HepG2 (cell line): ENCODE data around the gene TTLL12. TPM values are rescaled to one million over a fixed set of nuclear protein-coding genes. Genes with fewer than 3 reads are reported as not detected.
A peak's percentile ranks its signal among the peaks of the same experiment; 100 is the strongest.

Source experiments
- ATAC-seq: fragments of 200-7000 bp; cut with Tn5 transposase; 3 replicates; pipeline ENCODE4 v1.9.1; 2020; ENCODE audit warnings: mild to moderate bottlenecking, moderate library complexity
- BruUV-seq: library from RNA; stranded (reverse); fragments of 400-500 nt; replicated peaks from 2 replicates; lab custom pipeline; 2021; lab: Mats Ljungman, UMichigan
- CTCF ChIA-PET: fragments of 300-600 bp; formaldehyde crosslinking; extraction: SDS; loops from one replicate; lab custom pipeline; 2021; ENCODE audit warnings: low total read pairs, inconsistent platforms, low intra/inter-chr PET ratio; lab: Yijun Ruan, JAX
- POLR2A ChIA-PET: fragments of 350-600 bp; sonication (Branson Sonifier 250); formaldehyde crosslinking; loops from one replicate; lab custom pipeline; 2020; ENCODE audit warnings: antibody characterized with exemption, inconsistent platforms; lab: Yijun Ruan, JAX
- DNase-seq: peaks from one replicate; pipeline ENCODE4 v3.0.0-alpha.2; 2015; ENCODE audit warnings: low spot score
- FAIRE-seq: peaks from 3 replicates; lab custom pipeline; 2011; peaks lifted over from hg19 to GRCh38; lab: Jason Lieb, UNC
- H2AFZ ChIP-seq: one replicate; pipeline ENCODE4 v1.6.1; 2011; ENCODE audit warnings: low read length, inconsistent platforms
- H3K27ac ChIP-seq: fragments of 300-600 bp; 3 replicates; pipeline ENCODE4 v1.8.0; 2011; ENCODE audit warnings: mixed run types, mild to moderate bottlenecking, mixed read lengths, low read length, inconsistent platforms; ENCODE audit not compliant: insufficient read depth; ENCODE audit errors: extremely low read length
- H3K27me3 ChIP-seq, 2 experiments: fragments of 200-600 bp in 1 of 2; 2 replicates in 1 of 2; 3 replicates in 1 of 2; pipeline versions ENCODE4 v1.6.0 to v1.8.0; 2011; ENCODE audit warnings: low read length in 2 of 2, mild to moderate bottlenecking in 2 of 2, moderate library complexity in 2 of 2, inconsistent platforms in 1 of 2; ENCODE audit not compliant: insufficient read depth in 2 of 2, control insufficient read depth in 1 of 2
- H3K36me3 ChIP-seq, 2 experiments: fragments of 200-600 bp in 1 of 2; replicated peaks in 1 of 2; 2 replicates in 1 of 2; 3 replicates in 1 of 2; pipeline versions ENCODE4 v1.5.1 to v1.8.0; 2011; ENCODE audit warnings: low read length in 2 of 2, inconsistent platforms in 1 of 2; ENCODE audit not compliant: insufficient read depth in 2 of 2, control insufficient read depth in 1 of 2
- H3K4me1 ChIP-seq: 2 replicates; pipeline ENCODE4 v1.5.1; 2012; ENCODE audit warnings: low read length, inconsistent platforms; ENCODE audit not compliant: insufficient read depth
- H3K4me2 ChIP-seq: 2 replicates; pipeline ENCODE4 v1.6.0; 2011; ENCODE audit warnings: low read depth, low read length, inconsistent platforms
- H3K4me3 ChIP-seq, 3 experiments: fragments of 200-600 bp in 1 of 3; sonication (generic), shearing (Covaris generic) in 1 of 3; replicated peaks in 1 of 3; 2 replicates each; pipeline ENCODE4 v1.5.1; 2011 to 2016; ENCODE audit warnings: low read length in 3 of 3, inconsistent platforms in 2 of 3, low read depth in 2 of 3, mild to moderate bottlenecking in 2 of 3, control low read depth in 1 of 3, mixed read lengths in 1 of 3; ENCODE audit not compliant: insufficient read depth in 1 of 3
- H3K79me2 ChIP-seq: one replicate; pipeline ENCODE4 v1.6.1; 2011; ENCODE audit warnings: low read length, inconsistent platforms; ENCODE audit not compliant: insufficient read depth
- H3K9ac ChIP-seq: 2 replicates; pipeline ENCODE4 v1.6.0; 2011; ENCODE audit warnings: mild to moderate bottlenecking, low read depth, low read length, inconsistent platforms; ENCODE audit not compliant: insufficient read depth
- H3K9me3 ChIP-seq: 2 replicates; pipeline ENCODE4 v1.5.1; 2012; ENCODE audit warnings: mild to moderate bottlenecking, low read length
- H4K20me1 ChIP-seq: 2 replicates; pipeline ENCODE4 v1.6.0; 2011; ENCODE audit warnings: inconsistent platforms, mild to moderate bottlenecking, low read length, moderate library complexity; ENCODE audit not compliant: insufficient read depth
- AGO2 ChIP-seq: fragments of 200-400 bp; formaldehyde crosslinking; optimal IDR thresholded peaks from 2 replicates; pipeline ENCODE3; 2017; ENCODE audit warnings: mild to moderate bottlenecking, low read depth, low read length, moderate library complexity
- BORCS8-MEF2B ChIP-seq: sonication (generic); formaldehyde crosslinking; IDR thresholded peaks from 2 replicates; pipeline ENCODE4 v1.8.0; 2022; ENCODE audit warnings: mild to moderate bottlenecking, missing genetic modification reagents
- FOSL2 ChIP-seq: sonication (generic); formaldehyde crosslinking; IDR thresholded peaks from 2 replicates; pipeline ENCODE4 v1.4.0; 2020; ENCODE audit warnings: missing genetic modification reagents
- TBX2 ChIP-seq: sonication (generic); formaldehyde crosslinking; IDR thresholded peaks from 2 replicates; pipeline ENCODE4 v1.5.0; 2020; ENCODE audit warnings: missing genetic modification reagents, mild to moderate bottlenecking, borderline replicate concordance
- TIGD3 ChIP-seq: sonication (generic); formaldehyde crosslinking; IDR thresholded peaks from 2 replicates; pipeline ENCODE4 v1.5.1; 2020; ENCODE audit warnings: mild to moderate bottlenecking, missing genetic modification reagents, borderline replicate concordance
- ZNF710 ChIP-seq: sonication (generic); formaldehyde crosslinking; IDR thresholded peaks from 2 replicates; pipeline ENCODE4 v1.5.0; 2020; ENCODE audit warnings: mild to moderate bottlenecking, missing genetic modification reagents, borderline replicate concordance
- WGBS: methylation state at CpG from one replicate; pipeline ENCODE4 v1.1.6; 2017; ENCODE audit warnings: low lambda C conversion rate; 5-methylcytosine and 5-hydroxymethylcytosine counted together
- in situ Hi-C: cut with HindIII; loops from 2 replicates; pipeline ENCODE4 v1.10.0; 2017; ENCODE audit warnings: low pct_unique_long_range_greater_than_20kb; ENCODE audit not compliant: extremely low pct_ligation_motif_present
- intact Hi-C: fragments of 100-400 bp; cut with micrococcal nuclease; formaldehyde crosslinking; loops from one replicate; pipeline ENCODE4 v1.10.0; 2022; ENCODE audit not compliant: unreplicated experiment
- polyA plus RNA-seq, 8 experiments: library from polyadenylated mRNA; depleted of rRNA in 3 of 8; stranded (reverse) in 7 of 8; unstranded in 1 of 8; fragments of >200 nt; fragmentation: Illumina TruSeq in 4 of 8; extraction: Trizol in 4 of 8; gene quantifications; 2 replicates each; pipeline versions ENCODE4 v1.2.1 to v1.2.3, GENCODE V29; 2011 to 2016; ENCODE audit warnings: low read depth in 4 of 8, missing spikeins in 1 of 8, mixed read lengths in 1 of 8; ENCODE audit not compliant: insufficient read depth in 1 of 8
- total RNA-seq, 5 experiments: library from RNA; depleted of rRNA; stranded (reverse); fragments of >200 nt; fragmentation: Illumina TruSeq; extraction: Trizol; gene quantifications; 2 replicates each; pipeline ENCODE4 v1.2.3, GENCODE V29; 2016; ENCODE audit warnings: low read depth in 1 of 5
- TF ChIP-seq, protein P1 (sequence below): IDR thresholded peaks from 2 replicates; pipeline ENCODE4 v1.6.1; 2018; ENCODE audit warnings: missing genetic modification reagents, mild to moderate bottlenecking, missing compliant biosample characterization

Gene TTLL12
- total and polyA plus RNA-seq, 2 of the 13 experiments (the other 11 are each of a cell fraction or from before 2014, with no cell fraction given): 11.9 to 38.1 TPM

DNA sequence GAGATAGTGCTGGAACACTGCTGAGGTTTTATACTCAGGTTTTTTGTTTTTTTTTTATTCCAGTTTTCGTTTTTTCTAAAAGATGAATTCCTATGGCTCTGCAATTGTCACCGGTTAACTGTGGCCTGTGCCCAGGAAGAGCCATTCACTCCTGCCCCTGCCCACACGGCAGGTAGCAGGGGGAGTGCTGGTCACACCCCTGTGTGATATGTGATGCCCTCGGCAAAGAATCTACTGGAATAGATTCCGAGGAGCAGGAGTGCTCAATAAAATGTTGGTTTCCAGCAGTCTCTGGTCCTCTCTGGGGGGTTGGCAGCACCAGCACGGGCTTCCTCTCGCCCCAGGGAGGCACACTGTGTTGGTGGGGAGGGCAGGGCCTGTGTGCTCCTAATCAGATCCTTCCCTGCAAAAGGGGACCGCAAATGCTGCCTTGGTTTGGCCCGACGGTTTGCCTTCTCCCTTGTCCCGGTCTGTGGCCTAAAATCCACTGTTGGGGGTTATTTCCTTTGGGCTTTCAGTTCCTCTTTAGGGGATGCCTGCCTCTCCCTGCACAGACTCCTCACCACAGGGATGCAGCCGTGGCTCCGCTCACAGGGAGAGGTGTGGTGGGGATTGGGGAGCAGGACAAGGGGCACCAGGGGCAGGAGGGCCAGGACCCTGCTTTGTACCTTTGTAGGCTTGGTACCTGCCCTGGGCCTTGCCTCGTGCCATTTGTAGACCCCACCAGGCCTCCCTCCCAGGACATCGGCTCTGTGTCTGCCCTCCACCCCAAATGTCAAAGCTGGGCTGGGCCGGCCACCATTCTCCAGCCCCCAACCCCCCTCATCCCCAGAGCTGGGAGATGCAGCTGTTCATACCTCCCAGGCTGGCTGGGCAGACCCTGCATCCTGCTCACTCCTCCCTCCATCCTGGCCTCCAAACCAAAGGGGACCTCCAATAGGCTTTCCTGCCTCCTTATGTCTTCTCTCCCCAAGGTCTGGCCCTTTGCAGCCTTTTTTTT is 57.2 kb downstream of the TTLL12 start:
- TF ChIP-seq AGO2: peak; percentile 62
- TF ChIP-seq ZNF710 (CRISPR knock-in tag): no peak
- TF ChIP-seq, protein P1, sequence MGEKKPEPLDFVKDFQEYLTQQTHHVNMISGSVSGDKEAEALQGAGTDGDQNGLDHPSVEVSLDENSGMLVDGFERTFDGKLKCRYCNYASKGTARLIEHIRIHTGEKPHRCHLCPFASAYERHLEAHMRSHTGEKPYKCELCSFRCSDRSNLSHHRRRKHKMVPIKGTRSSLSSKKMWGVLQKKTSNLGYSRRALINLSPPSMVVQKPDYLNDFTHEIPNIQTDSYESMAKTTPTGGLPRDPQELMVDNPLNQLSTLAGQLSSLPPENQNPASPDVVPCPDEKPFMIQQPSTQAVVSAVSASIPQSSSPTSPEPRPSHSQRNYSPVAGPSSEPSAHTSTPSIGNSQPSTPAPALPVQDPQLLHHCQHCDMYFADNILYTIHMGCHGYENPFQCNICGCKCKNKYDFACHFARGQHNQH (CRISPR knock-in tag): no peak
- TF ChIP-seq FOSL2 (CRISPR knock-in tag): no peak
- no peak for TF ChIP-seq TBX2 (CRISPR knock-in tag)
- no peak for TF ChIP-seq TIGD3 (CRISPR knock-in tag)
- no peak for TF ChIP-seq BORCS8-MEF2B (CRISPR knock-in tag)
- Histone ChIP-seq H3K9ac (no peak overlapping the region), H3K4me1 (peaks cover 31% of the 10 kb centered on the region), H2AFZ (no peak overlapping the region), H3K9me3 (no peaks in the 10 kb centered on the region), H3K27ac (no peak overlapping the region), H3K4me3 (no peak overlapping the region), H4K20me1 (no peaks in the 10 kb centered on the region), H3K79me2 (no peaks in the 10 kb centered on the region), H3K27me3 (no peaks in the 10 kb centered on the region), H3K4me2 (no peak overlapping the region), H3K36me3 (peaks cover 2 to 24% of the 10 kb centered on the region in 2 experiments)
- DNase-seq (no peak), ATAC-seq (no peak), FAIRE-seq (no peak)
- POLR2A ChIA-PET: no interaction called here
- intact Hi-C loops: loop anchor here (5.0 kb wide), 1 partner anchor 37 kb away; no protein-coding TSS in a partner anchor
- CTCF ChIA-PET: no interaction called here
- in situ Hi-C loops: no loop called here
- 86% methylated on average over 15 of the region's 16 CpGs for WGBS
- TSS peak; percentile 31 for BruUV-seq
